T-helper 1 cell (primary cell): ENCODE results near the gene FBLN7.
A peak's percentile ranks its signal among the peaks of the same experiment; 100 is the strongest.
"Not testable (repeated sequence)": the region's sequence is repeated elsewhere in the genome, so short reads cannot be mapped to it uniquely, and the experiment has no call there.

ENCODE experiments used
- DNase-seq, 5 donors: peaks; one replicate each; pipeline ENCODE4 v3.0.0-alpha.2; 2012 to 2020

Gene FBLN7

GRCh38 chr2:112187046-112187715, 49.0 kb downstream of the FBLN7 start:
- no peak for DNase-seq

GRCh38 chr2:112187805-112188596, 49.8 kb downstream of the FBLN7 start:
- DNase-seq = peak; percentile 53 to 86 (median 68)

- DNase-seq = no peak
These were observed 50.9 kb downstream of the FBLN7 start for GRCh38 chr2:112189001-112189556.

DNA sequence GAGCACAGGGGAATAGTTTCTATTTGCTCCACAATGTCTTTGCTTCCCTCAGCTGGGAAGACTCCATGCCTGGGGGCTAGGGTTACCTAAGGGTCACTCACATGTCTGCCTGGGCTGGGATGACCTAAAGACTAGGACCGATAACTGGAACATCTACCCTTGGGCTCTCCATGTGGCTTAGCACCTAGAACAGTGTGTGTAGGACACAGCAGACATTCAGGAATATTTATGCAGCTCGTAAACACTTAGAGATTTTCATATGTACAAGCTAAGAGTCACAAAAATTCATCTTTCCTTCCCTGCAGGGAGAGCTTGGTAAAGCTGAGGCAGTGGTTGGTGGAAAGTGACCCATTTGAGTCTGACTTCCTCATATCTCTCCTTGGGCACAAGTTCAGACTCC, 55.8 kb downstream of the FBLN7 start:
- no peak for DNase-seq

GRCh38 chr2:112194482-112194881, 56.3 kb downstream of the FBLN7 start:
- DNase-seq = no peak

GRCh38 chr2:112195167-112195766, 57.1 kb downstream of the FBLN7 start:
- no peak for DNase-seq

DNA sequence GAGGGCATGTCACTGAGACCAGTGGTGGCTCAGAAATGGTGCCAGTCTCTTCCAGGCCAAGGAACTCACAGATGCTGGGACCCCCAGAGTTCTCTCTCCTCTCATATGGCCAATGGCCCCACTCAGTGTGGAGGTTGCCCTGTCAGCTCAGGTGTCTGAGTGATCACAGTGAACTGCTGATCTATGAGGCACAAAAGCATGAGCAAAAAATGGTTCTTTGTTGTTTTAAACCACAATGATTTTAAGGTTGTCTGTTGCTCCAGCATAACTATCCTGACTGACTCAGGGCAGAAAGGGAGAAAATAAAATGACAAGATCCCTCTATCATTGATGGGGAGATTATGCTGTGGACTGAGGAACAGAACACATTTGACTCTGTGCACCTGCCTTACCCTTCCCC, 57.8 kb downstream of the FBLN7 start:
- DNase-seq = no peak

DNA sequence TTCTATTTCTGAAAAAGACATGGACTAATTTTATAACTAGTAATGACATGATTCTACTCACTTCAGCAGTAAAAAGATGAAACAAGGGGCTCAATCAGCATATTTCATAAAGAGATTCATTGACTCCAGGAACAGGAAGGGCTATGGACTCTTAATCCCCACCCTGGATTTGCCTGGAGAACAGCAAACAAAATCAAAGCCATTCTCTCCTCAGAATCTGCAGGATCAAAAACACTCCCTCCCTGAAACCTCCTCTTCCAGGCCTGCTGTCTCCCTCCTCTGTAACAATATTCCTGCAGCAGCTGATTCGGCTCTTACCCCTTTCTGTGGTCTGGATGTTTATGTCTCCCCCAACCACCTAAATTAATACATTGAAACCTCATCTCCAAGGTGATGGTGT, 59.7 kb downstream of the FBLN7 start:
- DNase-seq = no peak

DNA sequence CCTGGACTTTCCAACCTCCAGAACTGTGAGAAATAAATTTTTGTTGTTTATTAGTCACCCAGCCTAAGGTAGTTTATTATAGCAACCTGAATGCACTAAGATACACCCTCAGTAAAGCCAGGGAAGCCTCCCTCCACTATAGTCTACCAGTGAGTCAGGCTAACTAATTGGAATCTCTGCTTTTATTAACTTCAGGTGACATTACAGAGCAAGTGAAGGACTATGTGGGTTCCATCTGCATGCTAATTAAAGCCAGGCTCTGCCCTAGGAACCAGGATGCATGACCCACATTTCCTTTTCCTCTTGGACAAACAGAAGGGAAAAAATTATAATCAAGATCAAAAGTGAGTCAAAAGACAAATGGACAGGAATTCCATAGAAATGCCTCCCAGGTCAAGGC, 60.6 kb downstream of the FBLN7 start:
- no peak for DNase-seq

GRCh38 chr2:112199188-112199587, 61.0 kb downstream of the FBLN7 start:
- DNase-seq = no peak

GRCh38 chr2:112201696-112202430, 63.7 kb downstream of the FBLN7 start:
- no peak for DNase-seq

GRCh38 chr2:112204411-112204810, 66.2 kb downstream of the FBLN7 start:
- no peak for DNase-seq

- DNase-seq = not testable (repeated sequence)
These were observed 69.7 kb downstream of the FBLN7 start for GRCh38 chr2:112207905-112208304.

GRCh38 chr2:112216167-112216566, 78.0 kb downstream of the FBLN7 start:
- DNase-seq = no peak

GRCh38 chr2:112217854-112218253, 79.7 kb downstream of the FBLN7 start:
- no peak for DNase-seq

- DNase-seq = no peak
These were observed 82.0 kb downstream of the FBLN7 start for GRCh38 chr2:112220186-112220585.

GRCh38 chr2:112220831-112221230, 82.6 kb downstream of the FBLN7 start:
- no peak for DNase-seq

DNA sequence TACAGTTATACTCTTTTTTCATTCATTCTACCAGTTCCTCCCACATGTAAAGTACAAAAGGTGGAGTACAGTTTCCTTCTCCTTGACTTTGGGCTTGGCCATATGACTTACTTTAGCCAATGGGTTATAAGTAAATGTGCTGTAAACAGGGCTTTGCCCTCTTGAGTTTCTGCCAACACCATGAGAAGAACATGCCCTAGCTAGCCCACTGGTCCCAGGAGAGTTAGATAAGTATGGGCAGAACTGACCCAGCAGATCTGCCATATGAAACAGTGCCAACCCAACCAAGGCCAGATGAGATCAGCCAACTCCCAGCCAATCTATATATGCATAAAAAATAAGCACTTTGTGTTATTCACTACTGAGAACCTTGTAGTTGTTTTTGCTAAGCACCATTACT, 91.2 kb downstream of the FBLN7 start:
- DNase-seq = no peak

- DNase-seq = no peak
These were observed 92.2 kb downstream of the FBLN7 start for GRCh38 chr2:112230371-112230770.
